Stimulated activated CD4-positive, alpha-beta T cell treated with anti-CD3 and anti-CD28 coated beads, Interleukin-2, amount 100 ng/mL, for 4 hours (primary cell): ENCODE data around the gene GALNT4.

ENCODE experiments used
- DNase-seq: peaks from one replicate; pipeline ENCODE4 v3.0.0-alpha.2; 2020; ENCODE audit warnings: low read depth

Gene GALNT4

DNA sequence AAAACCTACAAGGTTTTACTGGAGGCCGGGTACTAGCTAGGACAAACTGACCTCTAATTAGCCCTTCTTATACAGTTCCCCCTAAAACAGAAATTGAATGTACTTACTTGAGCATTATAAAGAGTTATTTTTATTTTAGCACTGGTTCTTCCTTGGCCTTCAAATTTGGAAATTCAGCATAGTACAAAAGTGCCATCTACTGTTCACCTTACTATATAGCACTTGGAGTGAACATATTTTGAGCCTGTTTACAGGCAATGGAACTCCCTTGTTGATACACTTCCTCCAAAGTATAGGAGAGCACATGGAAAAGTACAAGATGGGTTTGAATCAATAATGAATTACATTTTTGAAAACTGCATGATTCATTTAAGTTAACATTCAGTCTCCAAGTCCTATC, 5.1 kb upstream of the GALNT4 start:
- DNase-seq, result no peak

- no peak for DNase-seq
These were observed 3.8 kb upstream of the GALNT4 start for GRCh38 chr12:89528434-89528833.

DNA sequence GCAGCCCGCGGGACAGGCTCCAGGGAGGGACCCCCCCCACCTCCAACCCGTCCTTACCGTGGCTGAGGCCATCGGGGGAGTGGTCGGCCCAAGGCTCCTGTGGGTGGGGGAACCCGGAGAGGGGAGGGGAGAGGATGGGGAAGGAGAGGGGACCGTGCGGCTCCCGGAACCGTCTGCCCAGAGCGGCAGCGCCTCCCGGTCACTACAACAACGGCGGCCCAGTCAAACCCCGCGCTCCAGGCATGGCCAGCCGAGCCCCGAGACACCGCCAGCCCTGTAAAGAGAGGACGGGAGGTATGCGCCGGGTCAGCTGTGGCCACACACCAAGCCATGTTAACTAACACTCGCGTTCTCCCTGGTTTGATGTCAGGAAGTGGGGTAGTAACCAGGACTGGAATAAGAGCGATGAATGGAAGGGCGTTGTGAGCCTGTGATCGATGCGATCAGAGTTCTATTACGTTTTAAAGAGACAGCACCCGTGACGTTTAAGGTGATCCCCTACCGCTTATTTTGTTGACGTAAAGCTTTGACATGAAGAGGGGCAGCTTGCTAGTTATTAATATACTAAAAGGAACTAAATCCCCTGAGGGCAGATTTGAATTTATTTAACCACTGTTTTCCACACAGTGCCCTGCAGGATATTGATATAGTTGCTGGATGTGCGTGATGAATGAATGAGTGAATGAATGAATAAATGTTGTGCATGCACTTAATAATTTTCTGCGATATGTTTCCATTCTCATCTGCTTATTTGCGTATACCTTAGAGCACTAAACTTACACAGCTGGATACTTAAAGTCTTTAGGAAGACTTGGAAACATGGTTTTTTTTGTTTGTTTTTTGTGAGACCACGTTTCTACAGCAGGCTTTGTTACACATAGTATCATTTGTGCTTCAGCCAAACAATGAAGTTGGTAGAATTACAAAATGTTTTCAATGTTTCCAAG, 1.5 kb upstream of the GALNT4 start, which contains the start of gene POC1B:
POC1B (minus strand) TSS at position 224 of the 947 bp plus-strand sequence; CDS start at position 72, 152 bp downstream.
- peak; percentile 52 for DNase-seq

- DNase-seq, result peak; percentile 13
These were observed 768 bp upstream of the GALNT4 start for GRCh38 chr12:89525305-89525823.

DNA sequence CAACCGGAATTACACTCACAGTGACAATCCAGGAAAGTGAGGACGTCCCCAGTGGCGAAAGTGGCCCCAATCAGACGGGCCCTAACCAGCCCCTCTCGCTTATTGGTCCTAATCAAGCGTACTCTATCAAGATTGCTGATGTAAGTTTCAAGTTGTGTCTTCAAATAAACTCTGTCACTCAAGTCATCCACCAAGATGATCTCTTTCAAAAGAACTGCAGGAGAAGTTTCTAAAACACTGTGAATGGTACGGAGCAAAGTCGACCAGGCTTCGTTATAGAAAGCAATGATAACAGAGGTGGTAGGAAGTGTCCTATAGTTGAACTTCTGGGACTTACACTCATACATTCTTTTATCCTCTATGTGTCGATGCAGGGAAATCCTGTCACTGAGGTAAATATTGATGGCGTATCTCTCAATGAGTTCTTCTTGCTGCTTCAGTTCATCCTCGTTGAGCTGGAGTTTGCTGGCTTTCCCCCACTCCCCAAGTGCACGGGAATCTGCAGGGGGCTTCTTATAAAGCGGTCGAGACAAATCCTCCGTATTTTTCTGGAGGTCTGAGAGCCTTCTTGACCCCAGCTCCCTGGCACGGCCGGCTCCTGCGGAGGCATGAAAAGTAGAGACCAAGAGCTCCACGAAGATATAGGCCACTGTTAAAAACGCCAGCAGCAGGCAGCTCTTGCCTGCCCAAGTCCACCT, 604 bp downstream of the GALNT4 start:
- no peak for DNase-seq

DNA sequence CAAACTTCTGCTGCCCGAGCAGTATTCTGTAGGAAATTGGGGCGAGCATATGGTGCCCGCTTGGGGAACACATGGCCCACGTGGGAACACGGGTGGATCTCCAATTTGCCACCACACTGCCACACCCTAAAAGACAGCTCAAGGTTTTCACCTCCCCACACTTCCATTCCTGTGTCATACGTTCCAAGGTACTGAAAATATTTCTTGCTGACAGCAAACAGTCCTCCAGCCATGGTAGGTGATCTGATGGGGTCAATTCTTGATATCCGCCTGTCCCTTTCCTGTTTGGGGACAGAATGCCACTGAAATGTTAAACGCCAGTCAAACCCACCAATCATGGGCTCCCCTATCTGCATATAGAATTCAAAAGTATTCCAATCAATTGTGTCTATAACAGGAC, 1.2 kb downstream of the GALNT4 start:
- no peak for DNase-seq

DNA sequence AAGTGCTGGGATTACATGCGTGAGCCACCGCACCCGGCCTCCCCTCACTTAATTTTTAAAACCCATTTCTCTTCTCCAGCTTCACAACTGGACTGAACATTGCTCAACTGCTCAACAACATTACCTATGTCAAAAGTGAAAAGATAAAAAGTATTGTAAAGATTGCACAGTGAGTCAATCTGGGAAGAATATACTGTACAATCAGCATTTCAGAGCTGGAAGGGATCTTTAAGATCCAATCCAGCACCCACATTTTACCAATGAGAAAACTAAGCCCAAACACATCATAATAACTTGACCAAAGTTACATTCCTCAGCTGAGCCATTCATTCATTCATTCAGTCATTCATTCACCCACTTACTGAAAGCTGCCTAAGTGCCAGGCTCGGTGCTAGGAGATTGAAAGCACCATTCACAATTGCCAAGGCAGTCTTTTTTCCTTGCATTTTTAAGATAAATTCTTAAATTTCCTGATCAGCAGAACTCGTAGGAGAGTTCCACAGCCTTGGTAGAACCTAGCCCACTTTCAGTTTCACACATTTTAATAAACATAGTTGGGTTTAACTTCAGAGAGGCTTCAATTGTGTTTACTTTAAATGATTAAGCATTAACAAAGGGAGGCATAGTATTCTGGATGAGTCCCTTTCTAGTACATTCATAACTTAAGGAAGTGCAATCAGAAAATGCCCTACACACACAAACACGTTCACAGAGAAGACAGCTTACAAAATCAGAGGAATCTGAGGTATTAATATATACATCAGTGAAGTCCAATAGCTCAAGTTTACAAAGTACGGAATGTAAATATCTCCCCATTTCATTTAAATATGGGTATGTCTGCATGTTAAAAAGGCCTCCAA, 3.0 kb downstream of the GALNT4 start:
- DNase-seq, result no peak

DNA sequence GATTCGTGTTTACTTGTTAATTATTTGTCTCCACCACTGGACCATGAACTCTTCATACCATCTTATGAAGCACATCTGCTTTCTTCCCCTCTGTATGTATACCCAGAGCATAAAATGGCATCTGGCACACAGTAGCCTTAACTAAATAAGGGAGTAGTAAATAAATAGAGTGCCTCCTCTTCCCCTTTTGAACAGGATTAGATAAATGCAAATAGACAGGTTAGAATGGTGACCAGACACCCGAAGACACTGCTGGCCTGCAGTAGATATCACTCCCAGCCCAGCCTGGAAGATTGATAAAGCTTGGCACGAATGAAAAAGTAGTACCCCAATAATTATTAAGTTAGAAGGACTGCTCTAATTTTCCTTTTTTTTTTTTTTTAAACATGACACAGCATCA, 6.9 kb downstream of the GALNT4 start:
- no peak for DNase-seq

GRCh38 chr12:89516633-89517032, 8.0 kb downstream of the GALNT4 start:
- no peak for DNase-seq

DNA sequence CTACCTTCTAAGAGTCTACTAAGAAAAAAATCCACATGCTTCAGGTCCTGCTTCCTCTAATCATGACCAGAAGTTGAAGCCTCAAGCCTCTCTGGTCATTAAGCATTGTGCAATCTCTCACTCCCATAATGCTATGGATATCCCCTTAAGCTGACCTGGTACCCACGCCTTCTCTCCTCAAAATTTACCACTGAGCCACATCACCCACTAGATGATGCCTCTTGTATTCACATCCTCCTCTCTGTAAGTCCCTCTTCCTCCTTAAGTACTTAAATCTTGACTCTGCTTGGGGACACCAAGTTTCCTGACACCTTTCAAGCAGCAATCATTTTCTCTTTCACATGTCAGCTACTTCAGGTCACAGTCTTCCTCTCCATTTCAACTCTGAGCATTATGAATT, 9.8 kb downstream of the GALNT4 start:
- no peak for DNase-seq

- no peak for DNase-seq
These were observed 11.1 kb downstream of the GALNT4 start for GRCh38 chr12:89513544-89513943.

DNA sequence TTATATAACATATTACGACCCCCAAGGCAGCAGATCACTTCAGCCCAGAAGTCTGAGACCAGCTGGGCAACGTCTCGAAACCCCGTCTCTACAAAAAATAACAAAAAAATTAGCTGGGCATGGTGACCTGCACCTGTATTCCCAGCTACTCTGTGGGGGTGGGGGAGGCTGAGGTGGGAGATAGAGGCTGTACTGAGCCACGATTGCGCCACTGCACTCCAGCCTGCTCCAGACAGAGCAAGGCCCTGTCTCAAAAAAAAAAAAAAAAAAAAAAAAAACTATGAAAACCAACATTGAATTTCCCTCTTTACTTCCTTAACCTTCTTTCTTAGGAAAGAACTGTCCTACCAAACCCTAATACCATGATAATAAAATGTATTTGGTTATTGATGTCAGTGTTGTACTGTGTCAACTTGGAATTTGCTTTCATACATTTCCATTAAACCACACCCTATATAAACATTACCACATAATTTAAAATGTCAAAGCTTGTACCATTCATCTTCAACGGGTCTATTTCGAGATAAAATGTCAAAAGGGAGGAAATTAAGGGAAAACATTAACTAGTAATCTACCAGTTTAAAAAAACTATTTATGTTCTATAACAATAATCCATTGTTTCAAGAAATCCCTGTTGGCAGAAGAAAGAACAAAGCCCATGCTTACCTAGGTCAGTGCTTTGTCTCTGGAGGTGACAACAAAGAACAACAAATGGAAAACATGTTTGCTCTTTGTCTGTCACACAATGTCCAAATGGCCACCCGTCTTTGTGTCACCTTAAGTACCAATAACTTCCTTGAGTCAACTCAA, 17.4 kb downstream of the GALNT4 start:
- DNase-seq, result no peak

GRCh38 chr12:89506050-89506449, 18.5 kb downstream of the GALNT4 start:
- DNase-seq, result no peak

DNA sequence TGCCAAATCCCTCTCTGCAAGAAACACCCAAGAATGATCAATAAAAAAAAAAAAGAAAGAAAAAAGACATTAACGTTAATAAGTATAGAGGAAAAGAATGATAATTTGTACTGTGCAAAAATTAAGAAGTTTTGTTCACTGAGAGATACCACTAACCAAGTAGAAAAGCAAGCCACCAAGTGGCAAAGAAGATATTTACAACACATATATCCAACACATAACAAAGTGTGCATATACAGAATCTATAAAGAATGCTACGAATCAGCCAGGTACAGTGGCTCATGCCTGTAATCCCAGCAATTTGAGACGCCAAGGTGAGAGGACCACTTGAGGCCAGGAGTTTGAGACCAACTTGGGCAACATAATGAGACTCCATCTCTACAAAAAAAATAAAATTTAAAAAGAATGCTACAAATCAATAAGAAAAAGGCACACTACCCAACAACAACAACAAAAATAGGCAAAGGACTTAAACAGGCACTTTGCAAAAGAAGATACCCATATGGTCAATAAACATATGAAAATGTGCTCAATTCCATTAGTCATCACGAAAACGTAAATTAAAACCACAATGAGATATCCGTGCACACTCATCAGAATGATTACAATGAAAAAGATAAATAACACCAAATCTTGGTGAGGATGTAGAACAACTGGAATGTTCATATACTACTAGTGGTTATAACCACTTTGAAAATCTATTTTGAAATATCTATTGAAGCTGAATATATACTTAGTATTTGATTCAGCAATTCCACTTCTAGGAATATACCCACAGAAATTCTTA, 19.8 kb downstream of the GALNT4 start:
- DNase-seq, result no peak

- no peak for DNase-seq
These were observed 22.8 kb downstream of the GALNT4 start for GRCh38 chr12:89501793-89502192.

- DNase-seq, result no peak
These were observed 24.7 kb downstream of the GALNT4 start for GRCh38 chr12:89499857-89500256.

DNA sequence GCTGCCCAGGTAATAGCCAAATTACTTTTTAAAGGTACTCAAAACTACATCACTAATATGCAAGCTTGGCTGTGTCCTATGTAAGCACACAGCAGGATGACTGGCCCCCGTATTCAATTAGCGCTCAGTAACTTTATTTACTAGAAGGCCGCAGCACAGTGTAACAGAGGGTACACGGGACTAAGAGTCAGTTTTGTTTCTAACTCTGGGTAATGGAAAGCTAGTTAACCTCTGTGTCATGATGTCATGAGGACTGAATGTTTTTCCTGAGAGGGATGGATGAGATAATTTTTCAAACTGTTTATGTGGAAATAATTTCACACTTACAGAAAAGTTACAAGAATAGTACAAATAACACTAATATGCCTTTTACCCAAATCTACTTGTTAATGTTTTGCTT, 27.1 kb downstream of the GALNT4 start:
- DNase-seq, result no peak

GRCh38 chr12:89497005-89497404, 27.6 kb downstream of the GALNT4 start:
- no peak for DNase-seq

GRCh38 chr12:89494411-89495231, 30.0 kb downstream of the GALNT4 start:
- DNase-seq, result peak; percentile 11
